Ascending aorta (tissue), 2 donors: ENCODE results near the gene OTUB1. TPM values are rescaled to one million over a fixed set of nuclear protein-coding genes. Genes with fewer than 3 reads are reported as not detected.
"Not testable (repeated sequence)": the region's sequence is repeated elsewhere in the genome, so short reads cannot be mapped to it uniquely, and the experiment has no call there.

Source experiments
- DNase-seq, 2 donors: peaks; one replicate each; pipeline ENCODE4 v3.0.0-alpha.2; 2019; ENCODE audit warnings: low spot score in 2 of 2
- H3K27ac ChIP-seq, 2 donors: fragments of 200-600 bp; sonication (generic); one replicate each; pipeline ENCODE4 v1.5.1; 2016 to 2017; ENCODE audit warnings: mild to moderate bottlenecking in 1 of 2
- H3K27me3 ChIP-seq: fragments of 200-600 bp; sonication (generic); one replicate; pipeline ENCODE4 v1.5.1; 2017
- H3K36me3 ChIP-seq, 2 donors: fragments of 200-600 bp; sonication (generic); one replicate each; pipeline ENCODE4 v1.5.1; 2016
- H3K4me1 ChIP-seq, 2 donors: fragments of 200-600 bp; sonication (generic); one replicate each; pipeline ENCODE4 v1.5.1; 2016 to 2017; ENCODE audit warnings: mild to moderate bottlenecking in 1 of 2
- H3K4me3 ChIP-seq, 2 donors: fragments of 200-600 bp; sonication (generic); one replicate each; pipeline ENCODE4 v1.5.1; 2016 to 2017; ENCODE audit warnings: mild to moderate bottlenecking in 1 of 2
- H3K9me3 ChIP-seq, 2 donors: fragments of 200-600 bp; sonication (generic); one replicate each; pipeline ENCODE4 v1.5.1; 2016
- CTCF ChIP-seq, 3 experiments: fragments of 200-600 bp in 2 of 3; fragments of 450-650 bp in 1 of 3; sonication (generic) in 2 of 3; IDR thresholded peaks; one replicate each; pipeline ENCODE4 v1.5.1; 2016 to 2019; ENCODE audit warnings: antibody characterized with exemption in 3 of 3, mild to moderate bottlenecking in 1 of 3, moderate library complexity in 1 of 3
- intact Hi-C: fragments of 100-400 bp; cut with DNase I; formaldehyde crosslinking; loops from one replicate; pipeline ENCODE4 v1.15.1; 2023
- total RNA-seq: library from RNA; depleted of rRNA; stranded (reverse); fragments of >200 nt; gene quantifications from one replicate; pipeline ENCODE4 v1.1.0, GENCODE V29; 2016

The OTUB1 gene
- total RNA-seq, 1 donor from 2014 or later = 89.4 TPM

GRCh38 chr11:64041846-64042245 is 55.6 kb downstream of the OTUB1 start:
- TF ChIP-seq CTCF (IDR thresholded peaks at IDR 0.05) = no peak
- H3K9me3 ChIP-seq = no peaks in the 10 kb centered on the region
- no peaks in the 10 kb centered on the region for H3K36me3 ChIP-seq
- no peak overlapping the region for H3K4me3 ChIP-seq
- intact Hi-C loops = no loop called here
- no peak for DNase-seq
- H3K27ac ChIP-seq = no peak overlapping the region
- peaks cover 0 to under 1% of the 10 kb centered on the region in 2 donors for H3K4me1 ChIP-seq
- H3K27me3 ChIP-seq = no peaks in the 10 kb centered on the region

GRCh38 chr11:64042301-64042700 is 56.1 kb downstream of the OTUB1 start:
- Histone ChIP-seq H3K27ac (no peak overlapping the region), H3K27me3 (no peaks in the 10 kb centered on the region), H3K4me3 (no peak overlapping the region), H3K36me3 (no peaks in the 10 kb centered on the region), H3K4me1 (no peaks in the 10 kb centered on the region), H3K9me3 (no peaks in the 10 kb centered on the region)
- TF ChIP-seq CTCF (IDR thresholded peaks at IDR 0.05) = no peak
- DNase-seq = no peak
- intact Hi-C loops = no loop called here

DNA sequence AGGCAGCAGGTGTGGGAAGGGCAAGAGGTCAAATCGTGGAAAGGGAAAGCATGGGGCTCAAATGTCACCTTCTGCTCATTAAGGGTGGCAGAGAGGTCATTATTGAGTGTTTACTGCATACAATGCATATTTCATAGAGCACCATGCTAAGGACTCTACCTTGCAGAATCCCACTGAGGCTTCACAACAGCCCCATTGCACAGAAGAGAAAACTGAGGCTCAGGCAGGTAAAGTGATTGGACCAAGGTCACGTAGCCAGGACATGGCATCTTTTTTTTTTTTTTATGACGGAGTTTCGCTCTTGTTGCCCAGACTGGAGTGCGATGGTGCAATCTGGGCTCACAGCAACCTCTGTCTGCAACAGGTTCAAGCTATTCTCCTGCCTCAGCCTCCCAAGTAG is 57.3 kb downstream of the OTUB1 start:
- intact Hi-C loops = no loop called here
- DNase-seq = no peak
- Histone ChIP-seq H3K27ac (no peak overlapping the region), H3K4me1 (no peaks in the 10 kb centered on the region), H3K36me3 (no peaks in the 10 kb centered on the region), H3K9me3 (no peaks in the 10 kb centered on the region), H3K4me3 (no peak overlapping the region), H3K27me3 (no peaks in the 10 kb centered on the region)
- no peak for TF ChIP-seq CTCF (IDR thresholded peaks at IDR 0.05)

DNA sequence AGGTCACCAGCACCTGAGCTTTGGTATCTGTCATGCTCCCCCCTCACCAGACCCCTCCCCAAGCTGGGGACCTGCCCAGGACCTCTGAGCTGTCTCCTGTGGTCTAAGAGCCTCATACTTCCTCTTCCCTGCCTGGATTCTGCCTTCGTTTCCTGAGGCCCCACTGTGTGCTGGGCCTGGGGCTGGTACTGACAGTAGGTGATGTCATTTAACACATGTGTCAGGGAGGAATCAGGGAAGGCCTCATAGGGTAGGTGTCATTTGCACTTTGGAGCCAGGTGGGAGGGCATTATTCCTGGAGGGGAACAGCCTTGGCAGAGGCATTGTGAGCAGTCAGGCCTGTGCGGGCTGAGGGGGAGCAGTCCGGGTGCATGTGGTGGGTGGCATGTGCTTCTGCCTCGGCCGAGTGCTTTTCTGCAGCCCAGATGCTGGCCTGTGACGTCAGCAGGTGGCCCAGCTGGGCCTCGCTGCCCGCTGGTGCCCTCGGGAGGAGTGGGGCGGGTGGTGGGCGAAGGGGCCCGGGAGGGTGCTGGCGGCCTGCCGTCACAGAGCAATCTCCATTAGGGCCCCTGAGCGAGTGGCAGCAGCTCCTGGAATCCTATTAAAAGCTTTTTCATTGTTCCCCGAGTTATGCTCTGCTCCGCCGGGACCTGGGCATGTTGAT is 58.6 kb downstream of the OTUB1 start:
- Histone ChIP-seq H3K27ac (no peak overlapping the region), H3K4me3 (no peak overlapping the region), H3K9me3 (no peaks in the 10 kb centered on the region), H3K36me3 (no peaks in the 10 kb centered on the region), H3K4me1 (no peaks in the 10 kb centered on the region), H3K27me3 (no peaks in the 10 kb centered on the region)
- no peak for TF ChIP-seq CTCF (IDR thresholded peaks at IDR 0.05)
- DNase-seq = no peak
- intact Hi-C loops = no loop called here

GRCh38 chr11:64045700-64046099 is 59.5 kb downstream of the OTUB1 start:
- no peak for DNase-seq
- no peaks in the 10 kb centered on the region for H3K27me3 ChIP-seq
- H3K4me1 ChIP-seq = no peaks in the 10 kb centered on the region
- no peak for TF ChIP-seq CTCF (IDR thresholded peaks at IDR 0.05)
- no peak overlapping the region for H3K27ac ChIP-seq
- no peak overlapping the region for H3K4me3 ChIP-seq
- no peaks in the 10 kb centered on the region for H3K9me3 ChIP-seq
- intact Hi-C loops = no loop called here
- H3K36me3 ChIP-seq = no peaks in the 10 kb centered on the region

DNA sequence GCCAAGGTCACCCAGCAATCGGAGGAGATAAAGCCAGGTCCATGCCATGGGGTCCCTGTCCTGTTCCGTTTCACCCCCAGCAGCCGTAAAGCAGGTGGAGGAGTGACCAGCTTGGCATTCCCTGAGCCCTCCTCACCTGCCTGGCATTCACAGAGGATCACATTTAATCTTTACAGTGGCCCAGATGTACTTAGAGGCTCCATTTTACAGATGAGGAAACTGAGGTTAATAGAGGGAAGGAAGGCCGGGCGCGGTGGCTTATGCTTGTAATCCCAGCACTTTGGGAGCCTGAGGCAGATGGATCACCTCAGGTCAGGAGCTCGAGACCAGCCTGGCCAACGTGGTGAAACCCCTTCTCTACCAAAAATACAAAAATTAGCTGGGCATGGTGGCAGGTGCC is 61.1 kb downstream of the OTUB1 start:
- not testable (repeated sequence) for H3K27ac ChIP-seq, DNase-seq

More for the DNA sequence above, 61.1 kb downstream of the OTUB1 start:
- H3K9me3 ChIP-seq, H3K27me3 ChIP-seq, H3K4me3 ChIP-seq, intact Hi-C loops, H3K4me1 ChIP-seq, H3K36me3 ChIP-seq: not testable (repeated sequence)

Other genes with a start within 250 kb of the OTUB1 start
- 34.7 TPM for gene ZFTA, start 217.7 kb upstream of the OTUB1 start, total RNA-seq
- gene SPINDOC, start 173.0 kb upstream of the OTUB1 start, total RNA-seq = 5.0 TPM
- 45.7 TPM for gene MARK2, start 147.3 kb upstream of the OTUB1 start, total RNA-seq
- gene RCOR2, start 69.3 kb upstream of the OTUB1 start, total RNA-seq = not detected
- 3.1 TPM for gene NAA40, start 47.4 kb upstream of the OTUB1 start, total RNA-seq
- gene COX8A, start 11.8 kb upstream of the OTUB1 start, total RNA-seq = 520 TPM
- 10.3 TPM for gene FLRT1, start 49.5 kb downstream of the OTUB1 start, total RNA-seq
- 26.5 TPM for gene MACROD1, start 179.7 kb downstream of the OTUB1 start, total RNA-seq
- gene STIP1, start 199.7 kb downstream of the OTUB1 start, total RNA-seq = 77.7 TPM
- gene FERMT3, start 220.3 kb downstream of the OTUB1 start, total RNA-seq = 55.2 TPM
- gene TRPT1, start 239.7 kb downstream of the OTUB1 start, total RNA-seq = 224 TPM
- 158 TPM for gene NUDT22, start 239.8 kb downstream of the OTUB1 start, total RNA-seq
- gene DNAJC4, start 244.1 kb downstream of the OTUB1 start, total RNA-seq = 43.1 TPM
- 188 TPM for gene VEGFB, start 248.1 kb downstream of the OTUB1 start, total RNA-seq